HG02759 (cell line): ENCODE measurements around the gene POLR1E.

Experiments used
- ATAC-seq: cut with Tn5 transposase; IDR thresholded peaks from one replicate; pipeline ENCODE4 v1.9.1; 2021; ENCODE audit warnings: mild to moderate bottlenecking, moderate library complexity; ENCODE audit not compliant: unreplicated experiment

POLR1E gene, protein sequence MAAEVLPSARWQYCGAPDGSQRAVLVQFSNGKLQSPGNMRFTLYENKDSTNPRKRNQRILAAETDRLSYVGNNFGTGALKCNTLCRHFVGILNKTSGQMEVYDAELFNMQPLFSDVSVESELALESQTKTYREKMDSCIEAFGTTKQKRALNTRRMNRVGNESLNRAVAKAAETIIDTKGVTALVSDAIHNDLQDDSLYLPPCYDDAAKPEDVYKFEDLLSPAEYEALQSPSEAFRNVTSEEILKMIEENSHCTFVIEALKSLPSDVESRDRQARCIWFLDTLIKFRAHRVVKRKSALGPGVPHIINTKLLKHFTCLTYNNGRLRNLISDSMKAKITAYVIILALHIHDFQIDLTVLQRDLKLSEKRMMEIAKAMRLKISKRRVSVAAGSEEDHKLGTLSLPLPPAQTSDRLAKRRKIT

GRCh38 chr9:37485389-37486255, at the start of gene POLR1E:
Gene POLR1E (plus strand): TSS chr9:37485948. CDS start chr9:37486048, 100 bp downstream.
- peak; percentile 97 for ATAC-seq

DNA sequence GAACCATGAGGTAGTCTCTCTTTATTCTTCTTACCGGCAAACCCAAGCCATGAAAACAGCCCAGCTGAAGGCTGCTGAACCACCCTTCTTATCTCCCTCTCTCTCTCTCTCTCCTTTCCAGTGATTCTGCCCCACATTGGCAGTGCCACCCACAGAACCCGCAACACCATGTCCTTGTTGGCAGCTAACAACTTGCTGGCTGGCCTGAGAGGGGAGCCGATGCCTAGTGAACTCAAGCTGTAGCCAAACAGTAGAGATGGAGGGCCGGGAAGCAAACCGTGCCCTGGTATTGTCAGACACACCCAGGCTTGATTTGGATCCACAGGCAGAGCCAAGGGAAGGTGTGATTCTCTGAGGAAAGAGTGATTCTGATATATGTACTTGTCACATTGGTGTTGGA, 49.2 kb upstream of the POLR1E start:
- ATAC-seq: no peak

GRCh38 chr9:37437010-37437409, 48.7 kb upstream of the POLR1E start:
- ATAC-seq: no peak

DNA sequence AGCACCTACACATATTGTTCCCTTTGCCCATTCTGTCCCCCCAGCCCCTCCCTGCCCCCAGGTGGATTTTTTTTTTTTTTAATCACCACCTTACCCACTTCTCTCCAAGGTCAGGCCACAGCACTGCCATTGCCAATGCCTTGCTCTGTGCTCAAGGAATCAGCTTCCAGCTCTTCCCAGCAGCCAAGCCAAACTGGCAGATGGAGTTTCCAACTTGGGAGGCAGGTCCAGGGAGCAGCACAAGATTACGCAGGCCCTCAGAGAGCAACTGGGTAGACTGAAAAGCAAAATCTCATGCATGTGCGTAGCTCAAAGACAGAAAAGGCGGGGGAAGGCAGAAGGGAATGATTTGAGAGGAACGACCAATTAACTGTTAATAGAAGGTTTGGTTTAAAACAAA, 48.1 kb upstream of the POLR1E start:
- ATAC-seq: no peak

- no peak for ATAC-seq
These were observed 47.4 kb upstream of the POLR1E start for GRCh38 chr9:37438359-37438758.

GRCh38 chr9:37441776-37442370, 43.9 kb upstream of the POLR1E start:
- ATAC-seq: no peak

DNA sequence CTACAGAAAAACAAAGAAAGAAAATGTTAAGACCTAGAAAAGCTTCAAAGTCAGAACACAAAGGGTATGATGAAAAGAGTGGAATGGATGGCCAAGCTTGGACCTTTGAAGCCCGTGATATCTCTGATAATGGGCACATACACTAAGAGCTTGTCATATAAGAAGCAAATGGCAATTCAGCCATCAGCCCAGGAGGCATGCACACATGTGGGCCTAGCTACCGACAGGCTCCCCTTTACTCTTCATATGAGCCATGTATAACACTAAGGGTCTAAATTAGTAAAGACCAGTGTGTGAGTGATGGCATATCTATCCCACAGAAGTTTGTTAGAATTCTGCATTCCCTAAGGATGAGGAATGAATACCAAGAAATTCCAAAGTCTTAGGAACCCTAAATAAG, 43.2 kb upstream of the POLR1E start:
- ATAC-seq: no peak

DNA sequence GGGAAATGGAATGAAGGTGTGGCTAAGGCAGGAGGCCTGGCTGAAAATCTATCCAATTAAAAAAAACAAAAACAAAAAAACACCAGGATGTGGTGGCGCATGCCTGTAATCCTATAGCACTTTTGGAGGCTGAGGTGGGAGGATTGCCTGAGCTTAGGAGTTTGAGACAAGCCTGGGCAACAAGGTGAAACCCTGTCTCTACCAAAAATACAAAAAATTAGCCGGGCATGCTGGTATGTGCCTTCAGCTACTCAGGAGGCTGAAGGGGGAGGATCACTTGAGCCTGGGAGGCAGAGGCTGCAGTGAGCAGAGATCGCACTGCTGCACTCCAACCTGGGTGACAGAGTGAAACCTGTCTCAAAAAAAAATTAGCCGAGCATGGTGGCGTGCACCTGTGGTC, 42.2 kb upstream of the POLR1E start:
- ATAC-seq: no peak

DNA sequence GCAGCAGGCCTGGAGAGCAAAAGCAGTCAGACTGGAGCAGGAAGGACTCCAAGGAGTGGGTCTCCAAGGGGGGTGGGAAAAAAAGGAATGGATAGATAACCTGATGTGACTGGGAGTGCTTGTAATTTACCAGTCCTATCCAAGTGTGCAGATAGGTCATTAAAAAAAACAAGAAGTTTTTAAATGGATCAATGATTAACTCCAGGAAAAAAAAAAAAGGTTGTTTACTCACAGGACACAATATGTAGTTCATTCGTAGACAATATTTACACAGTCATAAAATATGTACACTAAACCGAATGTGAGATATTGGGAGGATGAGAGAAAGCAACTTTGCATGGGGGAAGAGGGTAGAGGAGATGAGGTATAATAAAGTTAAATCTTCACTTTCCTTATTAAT, 40.9 kb upstream of the POLR1E start:
- ATAC-seq: no peak

GRCh38 chr9:37445832-37446231, 39.9 kb upstream of the POLR1E start:
- ATAC-seq: no peak

GRCh38 chr9:37446401-37446800, 39.3 kb upstream of the POLR1E start:
- no peak for ATAC-seq

- ATAC-seq: no peak
These were observed 38.6 kb upstream of the POLR1E start for GRCh38 chr9:37447111-37447510.

GRCh38 chr9:37449862-37450632, 35.7 kb upstream of the POLR1E start:
- no peak for ATAC-seq

- ATAC-seq: no peak
These were observed 34.1 kb upstream of the POLR1E start for GRCh38 chr9:37451628-37452027.

- ATAC-seq: no peak
These were observed 33.1 kb upstream of the POLR1E start for GRCh38 chr9:37452611-37453010.

DNA sequence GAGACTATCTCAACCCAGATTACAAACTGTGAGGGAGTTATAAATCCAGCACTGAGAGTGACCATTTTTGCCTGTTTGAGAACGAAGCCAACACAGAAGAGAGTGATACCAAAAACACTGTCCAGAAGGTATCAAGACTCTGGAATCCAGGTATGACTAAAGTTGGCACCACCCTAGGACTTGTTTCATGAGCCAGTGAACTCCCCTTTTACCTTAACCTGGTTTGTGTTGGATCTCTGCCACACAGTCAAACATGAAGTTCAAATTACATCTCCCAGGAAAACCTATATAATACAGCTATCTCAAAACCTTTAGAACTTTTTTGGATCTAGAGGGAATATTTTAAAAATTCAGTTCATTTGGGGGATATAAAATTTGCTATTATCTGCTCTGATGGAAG, 31.9 kb upstream of the POLR1E start:
- no peak for ATAC-seq

- ATAC-seq: no peak
These were observed 31.5 kb upstream of the POLR1E start for GRCh38 chr9:37454238-37454637.

- ATAC-seq: no peak
These were observed 29.7 kb upstream of the POLR1E start for GRCh38 chr9:37455884-37456647.

- ATAC-seq: no peak
These were observed 28.9 kb upstream of the POLR1E start for GRCh38 chr9:37456817-37457216.

- no peak for ATAC-seq
These were observed 21.7 kb upstream of the POLR1E start for GRCh38 chr9:37464006-37464405.
